Liver (tissue), 3 donors: Measurements from ENCODE around the gene PTPRB.

Experiments used
- FOXA1 ChIP-seq: IDR thresholded peaks from 2 replicates; pipeline ENCODE4 v1.6.1; 2016; ENCODE audit warnings: antibody characterized with exemption
- GABPA ChIP-seq, 2 donors: IDR thresholded peaks in 1 of 2; conservative IDR thresholded peaks in 1 of 2; 2 replicates each; pipeline ENCODE4 v1.6.1; 2016; ENCODE audit warnings: antibody characterized with exemption in 2 of 2, mild to moderate bottlenecking in 1 of 2, moderate library complexity in 1 of 2
- HNF4A ChIP-seq, 2 donors: conservative IDR thresholded peaks; 2 replicates each; pipeline ENCODE4 v1.6.1; 2016; ENCODE audit warnings: antibody characterized with exemption in 2 of 2, mild to moderate bottlenecking in 2 of 2
- JUND ChIP-seq, 2 donors: IDR thresholded peaks; 2 replicates each; pipeline ENCODE4 v1.6.1; 2016; ENCODE audit warnings: antibody characterized with exemption in 2 of 2
- RAD21 ChIP-seq, 2 donors: IDR thresholded peaks; 2 replicates each; pipeline ENCODE4 v1.6.1; 2016; ENCODE audit warnings: antibody characterized with exemption in 2 of 2, mild to moderate bottlenecking in 2 of 2
- RXRA ChIP-seq, 2 donors: IDR thresholded peaks; 2 replicates each; pipeline ENCODE4 v1.6.1; 2017 to 2018; ENCODE audit warnings: antibody characterized with exemption in 2 of 2, mild to moderate bottlenecking in 1 of 2
- TAF1 ChIP-seq: conservative IDR thresholded peaks from 2 replicates; pipeline ENCODE4 v1.6.1; 2016; ENCODE audit warnings: antibody characterized with exemption, mild to moderate bottlenecking
- YY1 ChIP-seq: IDR thresholded peaks from 2 replicates; pipeline ENCODE4 v1.6.1; 2016; ENCODE audit warnings: antibody characterized with exemption, mild to moderate bottlenecking
- TF ChIP-seq, protein P1 (sequence below): fragments of 150-350 bp; IDR thresholded peaks from 2 replicates; pipeline ENCODE4 v1.5.1; 2017; ENCODE audit warnings: improper control_type of control experiment, low read depth, low read length; ENCODE audit not compliant: missing input control
- TF ChIP-seq, protein P2 (sequence below): IDR thresholded peaks from 2 replicates; pipeline ENCODE4 v1.6.1; 2016; ENCODE audit warnings: antibody characterized with exemption
- TF ChIP-seq, protein P3 (sequence below): IDR thresholded peaks from 2 replicates; pipeline ENCODE4 v1.6.1; 2016; ENCODE audit warnings: antibody characterized with exemption
- TF ChIP-seq, protein P4 (sequence below): IDR thresholded peaks from 2 replicates; pipeline ENCODE4 v1.6.1; 2016; ENCODE audit warnings: antibody characterized with exemption, mild to moderate bottlenecking
- TF ChIP-seq, protein P5 (sequence below): IDR thresholded peaks from 2 replicates; pipeline ENCODE4 v1.6.1; 2016; ENCODE audit warnings: antibody characterized with exemption
- donor health status: healthy.
- donor health status: healthy.

DNA sequence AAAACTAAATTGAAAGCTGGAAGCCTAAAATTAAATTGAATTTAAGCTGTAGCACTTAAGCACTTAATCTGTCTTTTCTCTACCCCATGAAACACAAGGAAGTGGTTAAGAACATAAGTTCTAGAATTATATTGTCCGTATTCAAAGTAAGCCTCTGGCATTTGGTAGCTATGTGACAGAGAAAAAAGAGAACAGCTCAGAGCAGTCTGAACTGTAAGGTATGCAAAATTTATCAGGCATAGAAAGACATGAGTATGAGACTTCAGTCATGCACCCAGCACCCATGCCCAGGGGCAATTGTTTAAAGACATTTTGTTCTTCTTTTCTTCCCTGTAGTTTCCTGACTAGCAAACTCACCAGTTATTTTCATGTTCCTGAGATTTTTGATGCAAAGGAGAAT is 154.5 kb downstream of the PTPRB start:
- TF ChIP-seq, protein P1, sequence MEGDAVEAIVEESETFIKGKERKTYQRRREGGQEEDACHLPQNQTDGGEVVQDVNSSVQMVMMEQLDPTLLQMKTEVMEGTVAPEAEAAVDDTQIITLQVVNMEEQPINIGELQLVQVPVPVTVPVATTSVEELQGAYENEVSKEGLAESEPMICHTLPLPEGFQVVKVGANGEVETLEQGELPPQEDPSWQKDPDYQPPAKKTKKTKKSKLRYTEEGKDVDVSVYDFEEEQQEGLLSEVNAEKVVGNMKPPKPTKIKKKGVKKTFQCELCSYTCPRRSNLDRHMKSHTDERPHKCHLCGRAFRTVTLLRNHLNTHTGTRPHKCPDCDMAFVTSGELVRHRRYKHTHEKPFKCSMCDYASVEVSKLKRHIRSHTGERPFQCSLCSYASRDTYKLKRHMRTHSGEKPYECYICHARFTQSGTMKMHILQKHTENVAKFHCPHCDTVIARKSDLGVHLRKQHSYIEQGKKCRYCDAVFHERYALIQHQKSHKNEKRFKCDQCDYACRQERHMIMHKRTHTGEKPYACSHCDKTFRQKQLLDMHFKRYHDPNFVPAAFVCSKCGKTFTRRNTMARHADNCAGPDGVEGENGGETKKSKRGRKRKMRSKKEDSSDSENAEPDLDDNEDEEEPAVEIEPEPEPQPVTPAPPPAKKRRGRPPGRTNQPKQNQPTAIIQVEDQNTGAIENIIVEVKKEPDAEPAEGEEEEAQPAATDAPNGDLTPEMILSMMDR: no peak
- TF ChIP-seq, protein P2, sequence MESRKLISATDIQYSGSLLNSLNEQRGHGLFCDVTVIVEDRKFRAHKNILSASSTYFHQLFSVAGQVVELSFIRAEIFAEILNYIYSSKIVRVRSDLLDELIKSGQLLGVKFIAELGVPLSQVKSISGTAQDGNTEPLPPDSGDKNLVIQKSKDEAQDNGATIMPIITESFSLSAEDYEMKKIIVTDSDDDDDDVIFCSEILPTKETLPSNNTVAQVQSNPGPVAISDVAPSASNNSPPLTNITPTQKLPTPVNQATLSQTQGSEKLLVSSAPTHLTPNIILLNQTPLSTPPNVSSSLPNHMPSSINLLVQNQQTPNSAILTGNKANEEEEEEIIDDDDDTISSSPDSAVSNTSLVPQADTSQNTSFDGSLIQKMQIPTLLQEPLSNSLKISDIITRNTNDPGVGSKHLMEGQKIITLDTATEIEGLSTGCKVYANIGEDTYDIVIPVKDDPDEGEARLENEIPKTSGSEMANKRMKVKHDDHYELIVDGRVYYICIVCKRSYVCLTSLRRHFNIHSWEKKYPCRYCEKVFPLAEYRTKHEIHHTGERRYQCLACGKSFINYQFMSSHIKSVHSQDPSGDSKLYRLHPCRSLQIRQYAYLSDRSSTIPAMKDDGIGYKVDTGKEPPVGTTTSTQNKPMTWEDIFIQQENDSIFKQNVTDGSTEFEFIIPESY: no peak
- TF ChIP-seq RAD21 (IDR thresholded peaks at IDR 0.05) (no peak), TAF1 (no peak), FOXA1 (no peak), GABPA (IDR thresholded peaks at IDR 0.05 in 1 of 2, conservative IDR thresholded peaks at IDR 0.05 in 1 of 2) (no peak), YY1 (no peak), RXRA (IDR thresholded peaks at IDR 0.05) (no peak), HNF4A (conservative IDR thresholded peaks at IDR 0.05) (no peak), JUND (IDR thresholded peaks at IDR 0.05) (no peak)
- TF ChIP-seq, protein P3, sequence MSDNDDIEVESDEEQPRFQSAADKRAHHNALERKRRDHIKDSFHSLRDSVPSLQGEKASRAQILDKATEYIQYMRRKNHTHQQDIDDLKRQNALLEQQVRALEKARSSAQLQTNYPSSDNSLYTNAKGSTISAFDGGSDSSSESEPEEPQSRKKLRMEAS: no peak
- TF ChIP-seq, protein P4, sequence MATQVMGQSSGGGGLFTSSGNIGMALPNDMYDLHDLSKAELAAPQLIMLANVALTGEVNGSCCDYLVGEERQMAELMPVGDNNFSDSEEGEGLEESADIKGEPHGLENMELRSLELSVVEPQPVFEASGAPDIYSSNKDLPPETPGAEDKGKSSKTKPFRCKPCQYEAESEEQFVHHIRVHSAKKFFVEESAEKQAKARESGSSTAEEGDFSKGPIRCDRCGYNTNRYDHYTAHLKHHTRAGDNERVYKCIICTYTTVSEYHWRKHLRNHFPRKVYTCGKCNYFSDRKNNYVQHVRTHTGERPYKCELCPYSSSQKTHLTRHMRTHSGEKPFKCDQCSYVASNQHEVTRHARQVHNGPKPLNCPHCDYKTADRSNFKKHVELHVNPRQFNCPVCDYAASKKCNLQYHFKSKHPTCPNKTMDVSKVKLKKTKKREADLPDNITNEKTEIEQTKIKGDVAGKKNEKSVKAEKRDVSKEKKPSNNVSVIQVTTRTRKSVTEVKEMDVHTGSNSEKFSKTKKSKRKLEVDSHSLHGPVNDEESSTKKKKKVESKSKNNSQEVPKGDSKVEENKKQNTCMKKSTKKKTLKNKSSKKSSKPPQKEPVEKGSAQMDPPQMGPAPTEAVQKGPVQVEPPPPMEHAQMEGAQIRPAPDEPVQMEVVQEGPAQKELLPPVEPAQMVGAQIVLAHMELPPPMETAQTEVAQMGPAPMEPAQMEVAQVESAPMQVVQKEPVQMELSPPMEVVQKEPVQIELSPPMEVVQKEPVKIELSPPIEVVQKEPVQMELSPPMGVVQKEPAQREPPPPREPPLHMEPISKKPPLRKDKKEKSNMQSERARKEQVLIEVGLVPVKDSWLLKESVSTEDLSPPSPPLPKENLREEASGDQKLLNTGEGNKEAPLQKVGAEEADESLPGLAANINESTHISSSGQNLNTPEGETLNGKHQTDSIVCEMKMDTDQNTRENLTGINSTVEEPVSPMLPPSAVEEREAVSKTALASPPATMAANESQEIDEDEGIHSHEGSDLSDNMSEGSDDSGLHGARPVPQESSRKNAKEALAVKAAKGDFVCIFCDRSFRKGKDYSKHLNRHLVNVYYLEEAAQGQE: no peak
- TF ChIP-seq, protein P5, sequence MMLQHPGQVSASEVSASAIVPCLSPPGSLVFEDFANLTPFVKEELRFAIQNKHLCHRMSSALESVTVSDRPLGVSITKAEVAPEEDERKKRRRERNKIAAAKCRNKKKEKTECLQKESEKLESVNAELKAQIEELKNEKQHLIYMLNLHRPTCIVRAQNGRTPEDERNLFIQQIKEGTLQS: no peak
